Caco-2 (cell line): ENCODE results near the gene SFTA2. TPM values are rescaled to one million over a fixed set of nuclear protein-coding genes. Genes with fewer than 3 reads are reported as not detected.

ENCODE experiments used
- BruUV-seq: library from RNA; stranded (reverse); fragments of 400-500 nt; replicated peaks from 2 replicates; lab custom pipeline; 2021; lab: Mats Ljungman, UMichigan
- CTCF ChIA-PET: fragments of 300-600 bp; sonication (Branson Sonifier 250); formaldehyde crosslinking; loops from one replicate; lab custom pipeline; 2022; ENCODE audit warnings: antibody characterized with exemption; lab: Charles Lee
- POLR2A ChIA-PET: fragments of 300-600 bp; sonication (Branson Sonifier 250); formaldehyde crosslinking; loops from one replicate; lab custom pipeline; 2022; ENCODE audit warnings: antibody characterized with exemption; lab: Charles Lee
- DNase-seq, 2 experiments: peaks; one replicate each; pipeline versions ENCODE4 v3.0.0 to v3.0.0-alpha.2; 2020 to 2022
- H3K27me3 ChIP-seq: replicated peaks from 2 replicates; pipeline ENCODE4 v1.6.0; 2011; ENCODE audit warnings: low read length; ENCODE audit not compliant: control insufficient read depth, insufficient read depth
- H3K36me3 ChIP-seq: 2 replicates; pipeline ENCODE4 v1.5.1; 2011; ENCODE audit warnings: low read length; ENCODE audit not compliant: control insufficient read depth, insufficient read depth
- H3K4me1 ChIP-seq: fragments of 250-450 bp; sonication (Bioruptor Pico); 2 replicates; pipeline ENCODE4 v1.5.1; 2020; ENCODE audit warnings: mild to moderate bottlenecking
- H3K4me3 ChIP-seq: 2 replicates; pipeline ENCODE4 v1.5.1; 2011; ENCODE audit warnings: low read depth, mild to moderate bottlenecking, control low read depth, low read length
- H3K9me3 ChIP-seq: fragments of 250-450 bp; sonication (Bioruptor Pico); 2 replicates; pipeline ENCODE4 v1.5.1; 2020; ENCODE audit warnings: mild to moderate bottlenecking, moderate library complexity
- H3K27ac Mint-ChIP-seq: one replicate; pipeline ENCODE4 v1.8.0; 2022; ENCODE audit warnings: mixed read lengths; ENCODE audit not compliant: unreplicated experiment
- H3K27me3 Mint-ChIP-seq: one replicate; pipeline ENCODE4 v1.8.0; 2022; ENCODE audit warnings: mixed read lengths; ENCODE audit not compliant: insufficient read depth, unreplicated experiment
- H3K36me3 Mint-ChIP-seq: one replicate; pipeline ENCODE4 v1.8.0; 2022; ENCODE audit warnings: mild to moderate bottlenecking, mixed read lengths; ENCODE audit not compliant: insufficient read depth, unreplicated experiment
- H3K4me1 Mint-ChIP-seq: one replicate; pipeline ENCODE4 v1.8.0; 2022; ENCODE audit warnings: low read depth, mixed read lengths; ENCODE audit not compliant: unreplicated experiment
- H3K4me3 Mint-ChIP-seq: one replicate; pipeline ENCODE4 v1.8.0; 2022; ENCODE audit warnings: mild to moderate bottlenecking, moderate library complexity, mixed read lengths; ENCODE audit not compliant: unreplicated experiment
- H3K9me3 Mint-ChIP-seq: one replicate; pipeline ENCODE4 v1.8.0; 2022; ENCODE audit warnings: mixed read lengths; ENCODE audit not compliant: unreplicated experiment
- intact Hi-C: fragments of 100-400 bp; cut with micrococcal nuclease; formaldehyde crosslinking; loops from one replicate; pipeline ENCODE4 v1.10.0; 2022; ENCODE audit not compliant: unreplicated experiment
- total RNA-seq: library from RNA; stranded (reverse); gene quantifications from 2 replicates; pipeline ENCODE4 v1.2.3, GENCODE V29; 2022
- TF ChIP-seq, protein P1 (sequence below), 2 experiments: fragments of 200-600 bp in 1 of 2; IDR thresholded peaks; 1 replicate in 1 of 2; 2 replicates in 1 of 2; pipeline versions ENCODE4 v1.5.1 to v1.8.0; 2011 to 2022; ENCODE audit warnings: antibody characterized with exemption in 1 of 2, control low read depth in 1 of 2, inconsistent platforms in 1 of 2, low read depth in 1 of 2, low read length in 1 of 2, mild to moderate bottlenecking in 1 of 2, moderate library complexity in 1 of 2; ENCODE audit not compliant: insufficient read depth in 1 of 2, severe bottlenecking in 1 of 2, unreplicated experiment in 1 of 2

SFTA2 gene
- total RNA-seq, 1 experiment from 2014 or later = 9.6 TPM

DNA sequence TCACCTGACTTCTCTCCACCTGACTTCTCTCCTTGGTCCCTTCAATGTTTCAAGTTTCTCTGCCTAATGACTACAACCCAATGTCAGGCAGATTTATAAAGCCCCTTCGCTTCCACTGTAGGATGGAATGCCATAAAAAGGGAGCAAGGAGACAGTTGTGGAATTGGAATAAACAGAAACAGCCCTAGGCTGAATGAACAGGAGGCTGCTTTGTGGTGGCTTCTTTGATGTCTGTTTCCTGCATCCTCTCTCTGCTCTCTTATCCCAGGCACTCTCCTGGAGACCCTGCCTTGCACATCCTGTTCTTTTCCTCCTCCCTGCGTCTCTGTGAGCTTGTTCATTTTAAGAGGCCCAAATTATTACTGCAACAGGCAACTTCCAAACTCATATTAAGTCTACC, 25.7 kb upstream of the SFTA2 start:
- ChIA-PET POLR2A (no interaction called here), CTCF (no interaction called here)
- no peaks in the 10 kb centered on the region; the same call in 1 of the 2 replicates for H3K27me3 ChIP-seq
- no peaks in the 10 kb centered on the region for H3K9me3 ChIP-seq
- H3K36me3 ChIP-seq = no peaks in the 10 kb centered on the region
- no peak overlapping the region for H3K27ac Mint-ChIP-seq
- H3K27me3 Mint-ChIP-seq = no peaks in the 10 kb centered on the region
- intact Hi-C loops = no loop called here
- peaks cover 12% of the 10 kb centered on the region for H3K4me1 Mint-ChIP-seq
- no TSS peak for BruUV-seq
- H3K4me1 ChIP-seq = 0 out of 2 replicates have a peak, but pooled peaks cover 4% of the 10 kb centered on the region
- no peaks in the 10 kb centered on the region for H3K36me3 Mint-ChIP-seq
- no peak overlapping the region for H3K4me3 Mint-ChIP-seq
- no peak overlapping the region for H3K4me3 ChIP-seq
- DNase-seq = no peak
- H3K9me3 Mint-ChIP-seq = peaks cover 1% of the 10 kb centered on the region
- TF ChIP-seq, protein P1, sequence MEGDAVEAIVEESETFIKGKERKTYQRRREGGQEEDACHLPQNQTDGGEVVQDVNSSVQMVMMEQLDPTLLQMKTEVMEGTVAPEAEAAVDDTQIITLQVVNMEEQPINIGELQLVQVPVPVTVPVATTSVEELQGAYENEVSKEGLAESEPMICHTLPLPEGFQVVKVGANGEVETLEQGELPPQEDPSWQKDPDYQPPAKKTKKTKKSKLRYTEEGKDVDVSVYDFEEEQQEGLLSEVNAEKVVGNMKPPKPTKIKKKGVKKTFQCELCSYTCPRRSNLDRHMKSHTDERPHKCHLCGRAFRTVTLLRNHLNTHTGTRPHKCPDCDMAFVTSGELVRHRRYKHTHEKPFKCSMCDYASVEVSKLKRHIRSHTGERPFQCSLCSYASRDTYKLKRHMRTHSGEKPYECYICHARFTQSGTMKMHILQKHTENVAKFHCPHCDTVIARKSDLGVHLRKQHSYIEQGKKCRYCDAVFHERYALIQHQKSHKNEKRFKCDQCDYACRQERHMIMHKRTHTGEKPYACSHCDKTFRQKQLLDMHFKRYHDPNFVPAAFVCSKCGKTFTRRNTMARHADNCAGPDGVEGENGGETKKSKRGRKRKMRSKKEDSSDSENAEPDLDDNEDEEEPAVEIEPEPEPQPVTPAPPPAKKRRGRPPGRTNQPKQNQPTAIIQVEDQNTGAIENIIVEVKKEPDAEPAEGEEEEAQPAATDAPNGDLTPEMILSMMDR (IDR thresholded peaks at IDR 0.05; ENCODE audit: insufficient read depth in 1 of 2, low read depth in 1 of 2, low read length in 1 of 2, severe bottlenecking in 1 of 2, unreplicated experiment in 1 of 2) = no peak

DNA sequence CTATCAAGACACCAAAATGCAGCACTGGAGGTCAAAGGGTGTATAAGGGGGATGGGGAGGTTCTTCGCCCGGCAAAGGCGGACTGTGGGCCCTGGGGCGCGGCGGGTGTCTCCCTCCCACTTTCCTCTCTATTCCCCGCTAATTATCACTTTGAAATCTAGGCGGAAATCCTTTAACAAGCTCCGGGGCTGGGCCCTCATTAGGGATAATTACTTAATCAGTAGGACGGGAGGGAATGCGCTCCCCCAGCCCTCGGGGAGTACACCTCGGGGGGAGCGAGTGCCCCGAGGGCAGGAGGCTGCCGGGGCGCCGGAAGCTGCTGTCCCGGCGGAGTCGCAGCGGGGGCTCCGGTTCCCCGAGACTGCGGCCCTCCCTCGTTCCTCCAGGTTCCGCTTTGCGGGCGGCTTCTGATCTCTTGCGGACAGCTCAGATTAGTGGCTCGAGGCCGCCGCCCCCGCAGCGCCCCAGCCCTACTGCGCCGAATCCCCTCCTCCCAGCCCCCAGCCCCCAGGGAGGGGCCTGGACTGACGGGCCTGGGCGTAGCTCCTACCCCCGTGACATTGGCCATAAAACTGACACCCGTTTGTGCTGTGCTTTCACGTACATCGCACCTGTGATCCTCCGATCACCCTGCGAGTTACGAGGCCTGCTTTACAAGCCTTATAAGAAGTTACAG, 23.5 kb upstream of the SFTA2 start:
- H3K4me3 ChIP-seq = peak overlapping the region; percentile 53
- TF ChIP-seq, protein P1 (IDR thresholded peaks at IDR 0.05; ENCODE audit: insufficient read depth in 1 of 2, low read depth in 1 of 2, low read length in 1 of 2, severe bottlenecking in 1 of 2, unreplicated experiment in 1 of 2) = no peak
- ChIA-PET CTCF (interaction anchor here (0.6 to 1.2 kb wide), 5 partner anchors 13 to 115 kb away, joined by 3 to 6 read pairs (median 5); partner anchors contain the start of gene VARS2), POLR2A (no interaction called here)
- Mint-ChIP-seq H3K27me3 (no peaks in the 10 kb centered on the region), H3K9me3 (peaks cover 23% of the 10 kb centered on the region), H3K27ac (no peak overlapping the region), H3K36me3 (no peaks in the 10 kb centered on the region), H3K4me3 (peak overlapping the region; percentile 71), H3K4me1 (peaks cover 6% of the 10 kb centered on the region)
- H3K27me3 ChIP-seq = no peaks in the 10 kb centered on the region; the same call in 1 of the 2 replicates
- no TSS peak for BruUV-seq
- 0 out of 2 replicates have a peak, but pooled peaks cover 4% of the 10 kb centered on the region for H3K4me1 ChIP-seq
- DNase-seq = peak; percentile 59 to 60
- H3K9me3 ChIP-seq = no peaks in the 10 kb centered on the region
- H3K36me3 ChIP-seq = no peaks in the 10 kb centered on the region
- intact Hi-C loops = no loop called here

DNA sequence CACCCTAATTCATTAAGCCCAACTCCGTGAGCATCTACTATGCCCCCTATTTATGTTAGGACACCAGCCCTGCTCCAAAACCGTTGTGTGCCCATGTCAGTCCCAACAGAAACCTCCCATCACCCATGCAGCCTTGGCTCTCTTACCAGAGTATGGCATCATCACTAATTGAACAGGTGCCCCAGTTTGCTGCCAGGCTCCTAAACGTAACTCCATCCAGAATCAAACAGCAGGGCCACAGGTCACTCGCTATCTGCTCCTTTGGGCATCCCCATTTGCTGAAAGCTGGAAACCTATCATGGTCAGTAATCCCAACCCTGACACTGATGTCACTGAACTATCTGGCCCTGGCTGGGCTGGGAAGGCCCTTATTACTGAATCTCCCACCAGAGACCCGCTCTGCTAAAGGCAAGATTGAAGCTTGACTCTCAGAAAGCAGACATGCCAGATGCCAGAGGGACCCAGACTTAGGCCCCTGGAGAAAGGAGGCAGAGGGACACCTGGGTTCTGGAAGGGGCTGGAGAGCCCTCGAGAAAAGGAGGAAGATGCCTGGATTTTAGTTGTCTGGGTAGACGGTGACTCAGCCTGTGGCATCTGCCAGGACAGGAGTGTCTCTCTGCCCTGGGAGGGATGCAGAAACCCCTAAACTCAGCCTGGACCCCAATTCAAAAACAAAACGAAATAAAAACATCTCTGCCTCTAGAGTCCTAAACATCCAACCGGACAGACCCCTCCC, 22.8 kb upstream of the SFTA2 start:
- peaks cover 30% of the 10 kb centered on the region for H3K9me3 Mint-ChIP-seq
- H3K36me3 ChIP-seq = no peaks in the 10 kb centered on the region
- peak overlapping the region; percentile 53 for H3K4me3 ChIP-seq
- H3K4me3 Mint-ChIP-seq = peak overlapping the region; percentile 71
- no peak overlapping the region for H3K27ac Mint-ChIP-seq
- H3K4me1 Mint-ChIP-seq = peaks cover 6% of the 10 kb centered on the region
- no peaks in the 10 kb centered on the region for H3K27me3 Mint-ChIP-seq
- ChIA-PET POLR2A (no interaction called here), CTCF (interaction anchor here (0.6 to 1.2 kb wide), 4 partner anchors 12 to 116 kb away, joined by 4 to 6 read pairs (median 5); partner anchors contain the start of gene VARS2)
- DNase-seq = no peak
- H3K36me3 Mint-ChIP-seq = no peaks in the 10 kb centered on the region
- 0 out of 2 replicates have a peak, but pooled peaks cover 4% of the 10 kb centered on the region for H3K4me1 ChIP-seq
- H3K9me3 ChIP-seq = no peaks in the 10 kb centered on the region
- H3K27me3 ChIP-seq = no peaks in the 10 kb centered on the region; the same call in 1 of the 2 replicates
- intact Hi-C loops = no loop called here
- BruUV-seq = no TSS peak
- TF ChIP-seq, protein P1 (IDR thresholded peaks at IDR 0.05; ENCODE audit: insufficient read depth in 1 of 2, low read depth in 1 of 2, low read length in 1 of 2, severe bottlenecking in 1 of 2, unreplicated experiment in 1 of 2) = no peak
